Raji (cell line): ENCODE results near the gene PARD3B.

Source experiments
- POLR2A ChIP-seq: IDR thresholded peaks from 2 replicates; pipeline ENCODE4 v1.6.1; 2011; ENCODE audit warnings: low read depth, low read length, control low read depth; ENCODE audit not compliant: insufficient read depth

Gene PARD3B

GRCh38 chr2:204835786-204836185 lies 290.5 kb downstream of the PARD3B start:
- no peak for TF ChIP-seq POLR2A

- no peak for TF ChIP-seq POLR2A
Observed at GRCh38 chr2:204840504-204840903, 295.2 kb downstream of the PARD3B start.

- no peak for TF ChIP-seq POLR2A
Observed at GRCh38 chr2:204842068-204842467, 296.8 kb downstream of the PARD3B start.

GRCh38 chr2:204842661-204843485 lies 297.6 kb downstream of the PARD3B start:
- no peak for TF ChIP-seq POLR2A

GRCh38 chr2:204846471-204846870 lies 301.2 kb downstream of the PARD3B start:
- no peak for TF ChIP-seq POLR2A

- no peak for TF ChIP-seq POLR2A
Observed at GRCh38 chr2:204849892-204850291, 304.6 kb downstream of the PARD3B start.

- no peak for TF ChIP-seq POLR2A
Observed at GRCh38 chr2:204850581-204850980, 305.3 kb downstream of the PARD3B start.

GRCh38 chr2:204853905-204854304 lies 308.6 kb downstream of the PARD3B start:
- no peak for TF ChIP-seq POLR2A

GRCh38 chr2:204860274-204860673 lies 315.0 kb downstream of the PARD3B start:
- TF ChIP-seq POLR2A = no peak

- TF ChIP-seq POLR2A = no peak
Observed at GRCh38 chr2:204862809-204863208, 317.5 kb downstream of the PARD3B start.

GRCh38 chr2:204863336-204863735 lies 318.1 kb downstream of the PARD3B start:
- TF ChIP-seq POLR2A = no peak

- no peak for TF ChIP-seq POLR2A
Observed at GRCh38 chr2:204869132-204869823, 324.0 kb downstream of the PARD3B start.

- TF ChIP-seq POLR2A = no peak
Observed at GRCh38 chr2:204870053-204870452, 324.8 kb downstream of the PARD3B start.

GRCh38 chr2:204871231-204871953 lies 326.1 kb downstream of the PARD3B start:
- TF ChIP-seq POLR2A = no peak

- TF ChIP-seq POLR2A = no peak
Observed at GRCh38 chr2:204876311-204876710, 331.0 kb downstream of the PARD3B start.

GRCh38 chr2:204877691-204878090 lies 332.4 kb downstream of the PARD3B start:
- TF ChIP-seq POLR2A = no peak
